GM23338 (cell line): Measurements from ENCODE around the gene KDM4B. TPM values are rescaled to one million over a fixed set of nuclear protein-coding genes. Genes with fewer than 3 reads are reported as not detected.

Experiments
- ATAC-seq: fragments of 200-7000 bp; cut with Tn5 transposase; 3 replicates; pipeline ENCODE4 v1.9.1; 2020
- DNase-seq: peaks from one replicate; pipeline ENCODE4 v3.0.0-alpha.2; 2015; ENCODE audit warnings: low spot score
- H2AFZ ChIP-seq: fragments of 200-600 bp; sonication (generic); 2 replicates; pipeline ENCODE4 v1.8.0; 2016; ENCODE audit warnings: antibody characterized with exemption, mild to moderate bottlenecking, moderate library complexity
- H3F3A ChIP-seq: fragments of 200-600 bp; sonication (generic); replicated peaks from 2 replicates; pipeline ENCODE4 v1.8.0; 2017; ENCODE audit warnings: antibody characterized with exemption, mixed run types, low read depth
- H3K27ac ChIP-seq: fragments of 200-600 bp; sonication (generic); 2 replicates; pipeline ENCODE4 v1.6.1; 2016; ENCODE audit warnings: low read depth
- H3K27me3 ChIP-seq: fragments of 200-600 bp; sonication (generic); 2 replicates; pipeline ENCODE4 v1.8.0; 2016; ENCODE audit warnings: mild to moderate bottlenecking, mixed run types, moderate library complexity; ENCODE audit not compliant: insufficient read depth
- H3K36me3 ChIP-seq: fragments of 200-600 bp; sonication (generic); 2 replicates; pipeline ENCODE4 v1.8.0; 2016; ENCODE audit warnings: mild to moderate bottlenecking; ENCODE audit not compliant: insufficient read depth
- H3K4me1 ChIP-seq: fragments of 200-600 bp; sonication (generic); 2 replicates; pipeline ENCODE4 v1.8.0; 2016; ENCODE audit warnings: mild to moderate bottlenecking, moderate library complexity; ENCODE audit not compliant: insufficient read depth
- H3K4me2 ChIP-seq: fragments of 200-600 bp; sonication (generic); 2 replicates; pipeline ENCODE4 v1.7.1; 2017; ENCODE audit warnings: mixed run types
- H3K4me3 ChIP-seq: fragments of 200-600 bp; sonication (generic); 2 replicates; pipeline ENCODE4 v1.6.1; 2016; ENCODE audit warnings: mixed run types
- H3K79me2 ChIP-seq: fragments of 200-600 bp; sonication (generic); replicated peaks from 2 replicates; pipeline ENCODE4 v1.8.0; 2017; ENCODE audit warnings: mild to moderate bottlenecking; ENCODE audit not compliant: insufficient read depth
- H3K9me2 ChIP-seq: fragments of 200-600 bp; sonication (generic); 2 replicates; pipeline ENCODE4 v1.8.0; 2017; ENCODE audit not compliant: insufficient read depth
- H4K20me1 ChIP-seq: fragments of 200-600 bp; sonication (generic); replicated peaks from 2 replicates; pipeline ENCODE4 v1.8.0; 2017; ENCODE audit warnings: mild to moderate bottlenecking; ENCODE audit not compliant: insufficient read depth
- H3K27ac Mint-ChIP-seq: 2 replicates; pipeline ENCODE4 v1.8.0; 2020; ENCODE audit warnings: inconsistent platforms, mild to moderate bottlenecking, moderate library complexity, mixed read lengths
- H3K27me3 Mint-ChIP-seq: 3 replicates; pipeline ENCODE4 v1.8.0; 2022; ENCODE audit warnings: low read depth, mild to moderate bottlenecking, moderate library complexity, mixed read lengths, inconsistent platforms; ENCODE audit not compliant: insufficient read depth, poor library complexity
- H3K36me3 Mint-ChIP-seq: 3 replicates; pipeline ENCODE4 v1.8.0; 2021; ENCODE audit warnings: low read depth, mild to moderate bottlenecking, inconsistent platforms, moderate library complexity, mixed read lengths
- H3K4me1 Mint-ChIP-seq: 3 replicates; pipeline ENCODE4 v1.8.0; 2020; ENCODE audit warnings: mild to moderate bottlenecking, inconsistent platforms, mixed read lengths
- H3K4me3 Mint-ChIP-seq: 3 replicates; pipeline ENCODE4 v1.8.0; 2021; ENCODE audit warnings: moderate library complexity, mild to moderate bottlenecking, inconsistent platforms, mixed read lengths
- H3K9me3 Mint-ChIP-seq: 3 replicates; pipeline ENCODE4 v1.8.0; 2020; ENCODE audit warnings: moderate library complexity, mild to moderate bottlenecking, inconsistent platforms, mixed read lengths
- CTCF ChIP-seq, 2 experiments: fragments of 200-600 bp in 1 of 2; sonication (generic) in 1 of 2; conservative IDR thresholded peaks; 2 replicates each; pipeline versions ENCODE4 v1.5.1 to v1.6.1; 2016 to 2017; ENCODE audit warnings: antibody characterized with exemption in 2 of 2, low read depth in 2 of 2, mild to moderate bottlenecking in 2 of 2, moderate library complexity in 1 of 2
- ETS1 ChIP-seq: IDR thresholded peaks from 2 replicates; pipeline ENCODE4 v1.6.1; 2016; ENCODE audit warnings: antibody characterized with exemption
- EZH2 ChIP-seq: fragments of 200-600 bp; sonication (generic); IDR thresholded peaks from one replicate; pipeline ENCODE4 v1.8.0; 2017; ENCODE audit warnings: antibody characterized with exemption, mild to moderate bottlenecking, low read depth; ENCODE audit not compliant: unreplicated experiment
- EZH2phosphoT487 ChIP-seq: fragments of 200-600 bp; sonication (generic); IDR thresholded peaks from one replicate; pipeline ENCODE4 v1.8.1; 2018; ENCODE audit warnings: antibody characterized with exemption; ENCODE audit not compliant: unreplicated experiment
- NANOG ChIP-seq: IDR thresholded peaks from 2 replicates; pipeline ENCODE4 v1.6.1; 2016; ENCODE audit warnings: antibody characterized with exemption, borderline replicate concordance
- ZNF462 ChIP-seq: fragments of 250-450 bp; sonication (Bioruptor Pico); IDR thresholded peaks from 2 replicates; pipeline ENCODE4 v1.5.0; 2020; ENCODE audit warnings: mild to moderate bottlenecking, moderate library complexity
- polyA plus RNA-seq: library from polyadenylated mRNA; unstranded; fragments of >200 nt; fragmentation: Nextera tagmentation; extraction: Ambion mirVana; gene quantifications from 2 replicates; pipeline ENCODE4 v1.2.1, GENCODE V29; 2016
- total RNA-seq: library from RNA; depleted of rRNA; stranded (reverse); fragments of >200 nt; shearing (Covaris generic); gene quantifications from 2 replicates; pipeline ENCODE4 v1.2.3, GENCODE V29; 2014

The KDM4B gene
- total and polyA plus RNA-seq, 2 experiments from 2014 or later: 9.1 to 27.6 TPM

- H3K4me1 Mint-ChIP-seq: peaks cover 42% of the 10 kb centered on the region
- no peak overlapping the region for H3K4me3 ChIP-seq
- H3K36me3 ChIP-seq: no peaks in the 10 kb centered on the region
- no peaks in the 10 kb centered on the region for H3K9me2 ChIP-seq
- no peak overlapping the region for H3K4me2 ChIP-seq
- ATAC-seq (no peak), DNase-seq (no peak)
- H4K20me1 ChIP-seq: no peaks in the 10 kb centered on the region
- H2AFZ ChIP-seq: no peak overlapping the region
- H3K27ac Mint-ChIP-seq: peak overlapping the region; percentile 76
- peaks cover 15% of the 10 kb centered on the region for H3K27me3 Mint-ChIP-seq
- no peaks in the 10 kb centered on the region for H3K79me2 ChIP-seq
- peaks cover 10% of the 10 kb centered on the region for H3K36me3 Mint-ChIP-seq
- peak overlapping the region; percentile 72; the same call in 1 of the 2 replicates for H3K27ac ChIP-seq
- TF ChIP-seq NANOG (no peak), ZNF462 (CRISPR knock-in tag) (no peak), EZH2 (no peak), ETS1 (no peak), CTCF (conservative IDR thresholded peaks at IDR 0.05; ENCODE audit: low read depth in 2 of 2) (no peak; a peak in 1 of 4 replicates), EZH2phosphoT487 (no peak)
- no peak overlapping the region; the same call in 2 of the 3 replicates for H3K4me3 Mint-ChIP-seq
- H3K4me1 ChIP-seq: peaks cover 25% of the 10 kb centered on the region
- H3F3A ChIP-seq: no peaks in the 10 kb centered on the region
- no peaks in the 10 kb centered on the region for H3K9me3 Mint-ChIP-seq
- H3K27me3 ChIP-seq: no peaks in the 10 kb centered on the region
These were observed 153.9 kb downstream of the KDM4B start for GRCh38 chr19:5122671-5123409.
